ENCODE results near the gene RNU1-4.
"Not testable (repeated sequence)": the region's sequence is repeated elsewhere in the genome, so short reads cannot be mapped to it uniquely, and the experiment has no call there.

GRCh38 chr1:16776835-16777234 is 36.5 kb downstream of the RNU1-4 start:
- TF ChIP-seq POLR2A, CTCF (IDR thresholded peaks at IDR 0.05): not testable (repeated sequence)

Data from body of pancreas (tissue), 4 donors.